CD4-positive, alpha-beta T cell treated with Interferon gamma for 1 hour (primary cell): ENCODE results near the gene TMEM181.
"Not testable (repeated sequence)": the region's sequence is repeated elsewhere in the genome, so short reads cannot be mapped to it uniquely, and the experiment has no call there.

ENCODE experiments used
- DNase-seq: peaks from one replicate; pipeline ENCODE4 v3.0.0-alpha.2; 2020

TMEM181 gene

GRCh38 chr6:158644231-158645063, 84.6 kb downstream of the TMEM181 start, which contains the start of gene DYNLT1:
TSS of gene DYNLT1 (minus strand) at chr6:158644743. CDS start at chr6:158644708, 35 bp downstream.
- DNase-seq: peak; percentile 88

GRCh38 chr6:158645064-158646022, 85.5 kb downstream of the TMEM181 start:
- no peak for DNase-seq

- no peak for DNase-seq
These were observed 86.4 kb downstream of the TMEM181 start for GRCh38 chr6:158646023-158646910.

- DNase-seq: no peak
These were observed 87.6 kb downstream of the TMEM181 start for GRCh38 chr6:158647501-158647900.

- DNase-seq: no peak
These were observed 88.8 kb downstream of the TMEM181 start for GRCh38 chr6:158648682-158649131.

- peak; percentile 90 for DNase-seq
These were observed 89.6 kb downstream of the TMEM181 start, which contains the start of gene SYTL3 for GRCh38 chr6:158649289-158650143. TSS of gene SYTL3 (plus strand) at chr6:158650054. CDS start at chr6:158663269, 13,215 bp downstream.

- not testable (repeated sequence) for DNase-seq
These were observed 92.3 kb downstream of the TMEM181 start for GRCh38 chr6:158651981-158652737.

GRCh38 chr6:158653577-158654354, 93.9 kb downstream of the TMEM181 start:
- DNase-seq: peak; percentile 93

GRCh38 chr6:158654498-158654897, 94.6 kb downstream of the TMEM181 start:
- DNase-seq: peak; percentile 66

- no peak for DNase-seq
These were observed 95.1 kb downstream of the TMEM181 start for GRCh38 chr6:158654960-158655489.

- DNase-seq: no peak
These were observed 95.9 kb downstream of the TMEM181 start for GRCh38 chr6:158655569-158656450.

- DNase-seq: not testable (repeated sequence)
These were observed 97.1 kb downstream of the TMEM181 start for GRCh38 chr6:158656986-158657385.

- DNase-seq: peak; percentile 54
These were observed 100.5 kb downstream of the TMEM181 start for GRCh38 chr6:158660333-158660754.

GRCh38 chr6:158661156-158661685, 101.3 kb downstream of the TMEM181 start:
- DNase-seq: no peak

GRCh38 chr6:158662607-158662953, 102.7 kb downstream of the TMEM181 start:
- DNase-seq: no peak

GRCh38 chr6:158662954-158663624, 103.2 kb downstream of the TMEM181 start:
- DNase-seq: peak; percentile 31

GRCh38 chr6:158663625-158664165, 103.8 kb downstream of the TMEM181 start:
- no peak for DNase-seq
